HAP-1 (cell line): ENCODE results near the gene ZNF638.
A peak's percentile ranks its signal among the peaks of the same experiment; 100 is the strongest.
"Not testable (repeated sequence)": the region's sequence is repeated elsewhere in the genome, so short reads cannot be mapped to it uniquely, and the experiment has no call there.

Source experiments
- DNase-seq, 2 experiments: peaks; one replicate each; pipeline ENCODE4 v3.0.0-alpha.2; 2016 to 2020; ENCODE audit warnings: low spot score in 2 of 2
- H3K27me3 ChIP-seq: fragments of 250-450 bp; sonication (Bioruptor Pico); 2 replicates; pipeline ENCODE4 v1.5.1; 2020; ENCODE audit warnings: low read depth, mild to moderate bottlenecking, moderate library complexity
- H3K36me3 ChIP-seq: fragments of 250-450 bp; sonication (Bioruptor Pico); replicated peaks from 2 replicates; pipeline ENCODE4 v1.5.1; 2020; ENCODE audit warnings: mild to moderate bottlenecking
- H3K4me1 ChIP-seq: fragments of 250-450 bp; sonication (Bioruptor Pico); 2 replicates; pipeline ENCODE4 v1.5.1; 2020; ENCODE audit warnings: mild to moderate bottlenecking
- H3K4me3 ChIP-seq: fragments of 250-450 bp; sonication (Bioruptor Pico); 2 replicates; pipeline ENCODE4 v1.5.1; 2020; ENCODE audit warnings: mild to moderate bottlenecking, moderate library complexity
- H3K9me3 ChIP-seq: fragments of 250-450 bp; sonication (Bioruptor Pico); 2 replicates; pipeline ENCODE4 v1.5.1; 2020; ENCODE audit warnings: mild to moderate bottlenecking, moderate library complexity
- in situ Hi-C: fragments of 300-500 bp; cut with MboI; formaldehyde crosslinking; loops from 3 replicates; pipeline ENCODE4 v1.14.3; 2020; ENCODE audit warnings: low sequenced_read_pairs, inconsistent platforms, mixed read lengths

The ZNF638 gene

DNA sequence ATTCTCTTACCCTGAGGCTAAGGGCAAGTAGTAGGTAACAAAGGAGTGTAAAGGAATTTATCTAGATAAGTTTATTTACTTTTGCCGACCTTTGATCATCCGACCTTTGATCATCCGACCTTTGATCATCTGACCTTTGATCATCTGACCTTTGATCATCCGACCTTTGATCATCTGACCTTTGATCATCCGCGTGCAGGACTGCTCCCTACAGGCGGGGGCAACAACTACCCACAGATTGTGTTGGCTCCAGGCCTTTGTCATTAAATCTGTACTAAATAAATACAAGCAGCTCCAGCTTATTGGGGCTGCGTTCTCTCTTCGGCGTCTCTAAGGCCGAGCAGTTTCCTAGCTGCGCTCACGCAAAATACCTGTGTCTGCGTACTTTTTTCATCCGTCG, 56.6 kb downstream of the ZNF638 start:
- Histone ChIP-seq H3K4me1 (no peaks in the 10 kb centered on the region), H3K27me3 (no peaks in the 10 kb centered on the region), H3K4me3 (no peak overlapping the region), H3K36me3 (peaks cover 40% of the 10 kb centered on the region), H3K9me3 (no peaks in the 10 kb centered on the region)
- in situ Hi-C loops, result no loop called here
- DNase-seq, result no peak

GRCh38 chr2:71389384-71390072, 57.9 kb downstream of the ZNF638 start:
- in situ Hi-C loops, result no loop called here
- DNase-seq, result no peak
- H3K36me3 ChIP-seq, result peaks cover 43% of the 10 kb centered on the region
- no peak overlapping the region for H3K4me3 ChIP-seq
- no peaks in the 10 kb centered on the region for H3K27me3 ChIP-seq
- no peaks in the 10 kb centered on the region for H3K4me1 ChIP-seq
- no peaks in the 10 kb centered on the region for H3K9me3 ChIP-seq

- no peaks in the 10 kb centered on the region for H3K27me3 ChIP-seq
- no peak for DNase-seq
- no peaks in the 10 kb centered on the region; the same call in 1 of the 2 replicates for H3K4me1 ChIP-seq
- H3K9me3 ChIP-seq, result no peaks in the 10 kb centered on the region
- in situ Hi-C loops, result no loop called here
- H3K4me3 ChIP-seq, result no peak overlapping the region
- H3K36me3 ChIP-seq, result peaks cover 47% of the 10 kb centered on the region
These were observed 61.6 kb downstream of the ZNF638 start for GRCh38 chr2:71393216-71393615.

- Histone ChIP-seq H3K9me3 (no peaks in the 10 kb centered on the region), H3K4me1 (no peaks in the 10 kb centered on the region; the same call in 1 of the 2 replicates), H3K36me3 (peaks cover 48% of the 10 kb centered on the region), H3K27me3 (no peaks in the 10 kb centered on the region), H3K4me3 (no peak overlapping the region)
- DNase-seq, result no peak
- in situ Hi-C loops, result no loop called here
These were observed 63.9 kb downstream of the ZNF638 start for GRCh38 chr2:71395471-71395870.

GRCh38 chr2:71402427-71402826, 70.8 kb downstream of the ZNF638 start:
- in situ Hi-C loops, result no loop called here
- no peaks in the 10 kb centered on the region for H3K27me3 ChIP-seq
- no peak overlapping the region for H3K4me3 ChIP-seq
- H3K9me3 ChIP-seq, result no peaks in the 10 kb centered on the region
- no peak for DNase-seq
- peaks cover 32% of the 10 kb centered on the region for H3K36me3 ChIP-seq
- H3K4me1 ChIP-seq, result peaks cover 14% of the 10 kb centered on the region

DNA sequence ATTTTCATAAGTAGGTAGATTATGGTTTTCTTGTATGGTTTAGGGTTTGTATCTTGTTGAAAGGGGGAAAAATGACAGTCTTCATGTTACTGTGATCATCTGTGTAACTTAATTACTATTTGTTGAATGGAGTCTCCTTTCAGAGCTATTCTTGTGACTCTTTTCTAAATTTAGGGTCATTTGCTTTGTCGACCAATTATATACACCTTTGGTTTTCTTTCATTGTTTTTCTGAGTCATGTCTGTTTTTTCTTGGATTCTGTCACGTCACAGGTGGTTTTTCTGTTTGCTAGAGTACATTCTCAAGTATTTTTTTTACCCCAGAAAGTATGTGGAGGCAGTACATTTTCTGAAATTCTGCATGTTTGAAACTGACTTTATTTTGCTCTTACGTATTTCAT, 78.0 kb downstream of the ZNF638 start:
- in situ Hi-C loops, result no loop called here
- no peak for DNase-seq
- no peak overlapping the region for H3K4me3 ChIP-seq
- H3K9me3 ChIP-seq, result no peaks in the 10 kb centered on the region
- peaks cover 18% of the 10 kb centered on the region for H3K4me1 ChIP-seq
- peaks cover 33% of the 10 kb centered on the region for H3K36me3 ChIP-seq
- no peaks in the 10 kb centered on the region for H3K27me3 ChIP-seq

GRCh38 chr2:71410696-71411095, 79.1 kb downstream of the ZNF638 start:
- in situ Hi-C loops, result no loop called here
- Histone ChIP-seq H3K36me3 (peaks cover 29% of the 10 kb centered on the region), H3K27me3 (no peaks in the 10 kb centered on the region), H3K4me1 (peaks cover 13% of the 10 kb centered on the region), H3K9me3 (no peaks in the 10 kb centered on the region), H3K4me3 (no peak overlapping the region)
- DNase-seq, result no peak

DNA sequence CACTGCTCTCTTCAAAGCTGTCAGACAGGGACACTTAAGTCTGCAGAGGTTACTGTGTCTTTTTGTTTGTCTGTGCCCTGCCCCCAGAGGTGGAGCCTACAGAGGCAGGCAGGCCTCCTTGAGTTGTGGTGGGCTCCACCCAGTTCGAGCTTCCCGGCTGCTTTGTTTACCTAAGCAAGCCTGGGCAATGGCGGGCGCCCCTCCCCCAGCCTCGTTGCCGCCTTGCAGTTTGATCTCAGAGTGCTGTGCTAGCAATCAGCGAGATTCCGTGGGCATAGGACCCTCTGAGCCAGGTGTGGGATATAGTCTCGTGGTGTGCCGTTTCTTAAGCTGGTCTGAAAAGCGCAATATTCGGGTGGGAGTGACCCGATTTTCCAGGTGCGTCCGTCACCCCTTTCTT, 85.3 kb downstream of the ZNF638 start:
- H3K4me3 ChIP-seq, in situ Hi-C loops, H3K27me3 ChIP-seq, H3K4me1 ChIP-seq, H3K9me3 ChIP-seq, H3K36me3 ChIP-seq: not testable (repeated sequence)
- peak in 1 of 2 experiments; percentile 56 for DNase-seq

- H3K4me3 ChIP-seq, result no peak overlapping the region
- no peaks in the 10 kb centered on the region for H3K9me3 ChIP-seq
- in situ Hi-C loops, result no loop called here
- no peaks in the 10 kb centered on the region for H3K4me1 ChIP-seq
- H3K27me3 ChIP-seq, result no peaks in the 10 kb centered on the region
- DNase-seq, result no peak
- peaks cover under 1% of the 10 kb centered on the region; the same call in 1 of the 2 replicates for H3K36me3 ChIP-seq
These were observed 86.0 kb downstream of the ZNF638 start for GRCh38 chr2:71417300-71418202.

- Histone ChIP-seq H3K9me3 (no peaks in the 10 kb centered on the region), H3K27me3 (no peaks in the 10 kb centered on the region), H3K36me3 (peaks cover 16% of the 10 kb centered on the region), H3K4me1 (no peaks in the 10 kb centered on the region), H3K4me3 (no peak overlapping the region)
- in situ Hi-C loops, result no loop called here
- DNase-seq, result no peak
These were observed 87.6 kb downstream of the ZNF638 start for GRCh38 chr2:71419145-71419544.

DNA sequence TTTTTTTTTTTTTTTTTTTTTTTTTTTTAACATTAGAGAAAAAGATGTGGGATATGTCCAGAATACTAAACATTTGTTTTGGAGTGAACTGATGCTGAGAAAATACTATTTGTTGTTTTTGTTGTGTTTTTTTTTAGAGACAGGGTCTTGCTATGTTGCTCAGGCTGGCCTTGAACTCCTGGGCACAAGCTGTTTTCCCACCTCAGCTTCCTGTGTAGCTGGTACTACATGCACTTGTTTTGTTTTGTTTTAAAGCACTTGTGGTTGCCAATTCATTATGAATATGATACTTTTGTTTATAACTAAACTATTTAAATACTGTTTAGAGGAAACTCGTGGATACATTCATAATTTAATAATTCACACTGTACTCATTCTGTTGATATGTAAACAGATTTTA, 88.4 kb downstream of the ZNF638 start:
- in situ Hi-C loops, result no loop called here
- H3K36me3 ChIP-seq, result peaks cover 21% of the 10 kb centered on the region

GRCh38 chr2:71422786-71423185, 91.2 kb downstream of the ZNF638 start:
- in situ Hi-C loops, result no loop called here
- Histone ChIP-seq H3K9me3 (no peaks in the 10 kb centered on the region), H3K27me3 (no peaks in the 10 kb centered on the region), H3K4me1 (no peaks in the 10 kb centered on the region), H3K4me3 (no peak overlapping the region), H3K36me3 (peaks cover 36% of the 10 kb centered on the region)
- no peak for DNase-seq

More for the DNA sequence above, 88.4 kb downstream of the ZNF638 start:
- H3K27me3 ChIP-seq, result no peaks in the 10 kb centered on the region
- no peak for DNase-seq
- no peaks in the 10 kb centered on the region for H3K4me1 ChIP-seq
- no peak overlapping the region for H3K4me3 ChIP-seq
- H3K9me3 ChIP-seq, result no peaks in the 10 kb centered on the region

- Histone ChIP-seq H3K4me3 (no peak overlapping the region), H3K9me3 (no peaks in the 10 kb centered on the region), H3K4me1 (no peaks in the 10 kb centered on the region), H3K27me3 (no peaks in the 10 kb centered on the region), H3K36me3 (peaks cover 41% of the 10 kb centered on the region)
- no peak for DNase-seq
- in situ Hi-C loops, result no loop called here
These were observed 92.3 kb downstream of the ZNF638 start for GRCh38 chr2:71423817-71424420.

- in situ Hi-C loops, result no loop called here
These were observed 95.1 kb downstream of the ZNF638 start for GRCh38 chr2:71426721-71427120.

More at GRCh38 chr2:71426721-71427120, 95.1 kb downstream of the ZNF638 start:
- Histone ChIP-seq H3K9me3 (no peaks in the 10 kb centered on the region), H3K27me3 (no peaks in the 10 kb centered on the region), H3K4me1 (no peaks in the 10 kb centered on the region), H3K4me3 (no peak overlapping the region), H3K36me3 (peaks cover 54% of the 10 kb centered on the region)
- DNase-seq, result no peak
